ENCODE data around the gene VAV3.

GRCh38 chr1:107532318-107532717 lies 432.7 kb downstream of the VAV3 start:
- TF ChIP-seq CTCF (IDR thresholded peaks at IDR 0.05; ENCODE audit: low read depth, low read length, poor library complexity, severe bottlenecking): no peak
- TF ChIP-seq EZH2phosphoT487 (IDR thresholded peaks at IDR 0.05; ENCODE audit: borderline replicate concordance, low read length): no peak
